NCI-H345 treated with DMSO at 0.1 percent for 48 hours (cell line): ENCODE results near the gene TAOK1.

Source experiments
- DNase-seq: peaks from one replicate; lab custom pipeline; 2025; ENCODE audit not compliant: unreplicated experiment; lab: John Stamatoyannopoulos, UW

TAOK1 gene

GRCh38 chr17:29581583-29582253 is 191.6 kb downstream of the TAOK1 start:
- no peak for DNase-seq

GRCh38 chr17:29582254-29582765 is 192.1 kb downstream of the TAOK1 start:
- no peak for DNase-seq

- no peak for DNase-seq
Measured at GRCh38 chr17:29582772-29583171, 192.6 kb downstream of the TAOK1 start.

- DNase-seq, result no peak
Measured at GRCh38 chr17:29583324-29584248, 193.4 kb downstream of the TAOK1 start.

GRCh38 chr17:29584452-29585079 is 194.4 kb downstream of the TAOK1 start:
- DNase-seq, result no peak

GRCh38 chr17:29585080-29585751 is 195.1 kb downstream of the TAOK1 start:
- no peak for DNase-seq

- no peak for DNase-seq
Measured at GRCh38 chr17:29586676-29587469, 196.7 kb downstream of the TAOK1 start.

GRCh38 chr17:29587591-29587990 is 197.4 kb downstream of the TAOK1 start:
- no peak for DNase-seq

GRCh38 chr17:29588017-29588561 is 197.9 kb downstream of the TAOK1 start:
- DNase-seq, result no peak

GRCh38 chr17:29588562-29589411 is 198.6 kb downstream of the TAOK1 start:
- DNase-seq, result peak; percentile 4

- DNase-seq, result peak; percentile 72
Measured at GRCh38 chr17:29589524-29590410, 199.6 kb downstream of the TAOK1 start, which contains the start of gene GIT1. Gene GIT1 (minus strand): TSS chr17:29589648. CDS start chr17:29589378, 270 bp downstream.

GRCh38 chr17:29590411-29591145 is 200.4 kb downstream of the TAOK1 start:
- peak; percentile 46 for DNase-seq

- DNase-seq, result peak; percentile 75
Measured at GRCh38 chr17:29591146-29591736, 201.1 kb downstream of the TAOK1 start.

GRCh38 chr17:29591737-29592608 is 201.8 kb downstream of the TAOK1 start:
- DNase-seq, result peak; percentile 94

GRCh38 chr17:29592850-29593551 is 202.8 kb downstream of the TAOK1 start, which contains the start of gene ANKRD13B:
Gene ANKRD13B (plus strand): TSS chr17:29593132. CDS start chr17:29593622, 490 bp downstream.
- DNase-seq, result peak; percentile 83
